ENCODE data around the gene MED6. TPM values are rescaled to one million over a fixed set of nuclear protein-coding genes. Genes with fewer than 3 reads are reported as not detected.

Gene MED6
- 36.8 and 38.1 TPM in 2 replicates for total RNA-seq

GRCh38 chr14:70600382-70601157 lies at the start of gene MED6:
TSS of gene MED6 (minus strand) at chr14:70600655. CDS start at chr14:70600637, 18 bp downstream.

GRCh38 chr14:70641548-70642302 lies 41.3 kb upstream of the MED6 start, which contains the start of gene TTC9:
TSS of gene TTC9 (plus strand) at chr14:70641916. CDS start at chr14:70642130, 214 bp downstream.

GRCh38 chr14:70534904-70535303 lies 65.6 kb downstream of the MED6 start, which contains the start of gene ADAM20:
TSS of gene ADAM20 (minus strand) at chr14:70535004. CDS start at chr14:70524757, 10,247 bp downstream.

Small RNA genes within 50 kb of the gene (small RNA-seq; reads per million reads assigned to genes)
- gene RN7SL77P = not detected

Other genes starting within 250 kb of the MED6 start
- gene COX16, start 241.0 kb downstream of the MED6 start, total RNA-seq = 27.1 and 27.5 TPM in 2 replicates
- gene SYNJ2BP, start 183.6 kb downstream of the MED6 start, total RNA-seq = 13.0 and 17.2 TPM in 2 replicates
- under 0.01 and 0.43 TPM in 2 replicates for gene ADAM21, start 148.5 kb downstream of the MED6 start, total RNA-seq
- 1.5 and 3.9 TPM in 2 replicates for gene ADAM20, start 65.7 kb downstream of the MED6 start, total RNA-seq
- gene TTC9, start 41.3 kb upstream of the MED6 start, total RNA-seq = 0.39 and 1.5 TPM in 2 replicates
- gene MAP3K9, start 208.9 kb upstream of the MED6 start, total RNA-seq = 6.3 and 14.7 TPM in 2 replicates

All from placental epithelial cell (primary cell).